Measurements from ENCODE around the gene DEAF1. TPM values are rescaled to one million over a fixed set of nuclear protein-coding genes. Genes with fewer than 3 reads are reported as not detected.

The DEAF1 gene
- total RNA-seq, 2 experiments from 2014 or later: 59.1 to 59.3 TPM

GRCh38 chr11:608791-609251 lies 86.2 kb downstream of the DEAF1 start:
- POLR2A ChIA-PET: no interaction called here
- Mint-ChIP-seq H3K27ac (no peak overlapping the region), H3K4me1 (ENCODE audit: low read depth) (peaks cover 2% of the 10 kb centered on the region), H3K9me3 (no peaks in the 10 kb centered on the region), H3K4me3 (no peak overlapping the region), H3K27me3 (no peaks in the 10 kb centered on the region), H3K36me3 (ENCODE audit: low read depth) (peaks cover 19% of the 10 kb centered on the region)
- CTCF ChIA-PET: no interaction called here
- intact Hi-C loops (cut with micrococcal nuclease): no loop called here
- DNase-seq (no peak), ATAC-seq (no peak)
- TF ChIP-seq CTCF (IDR thresholded peaks at IDR 0.05): no peak

GRCh38 chr11:607971-608659 lies 86.9 kb downstream of the DEAF1 start:
- Mint-ChIP-seq H3K36me3 (ENCODE audit: low read depth) (peaks cover 21% of the 10 kb centered on the region), H3K4me3 (no peak overlapping the region), H3K27ac (no peak overlapping the region), H3K27me3 (no peaks in the 10 kb centered on the region), H3K9me3 (no peaks in the 10 kb centered on the region), H3K4me1 (ENCODE audit: low read depth) (no peaks in the 10 kb centered on the region)
- ATAC-seq: no peak
- ChIA-PET POLR2A (interaction anchor here (1.6 kb wide), 1 partner anchor 20 kb away, joined by 4 read pairs; no protein-coding TSS in a partner anchor), CTCF (no interaction called here)
- no peak for TF ChIP-seq CTCF (IDR thresholded peaks at IDR 0.05)
- DNase-seq: no peak
- intact Hi-C loops (cut with micrococcal nuclease): no loop called here

- intact Hi-C loops (cut with micrococcal nuclease): no loop called here
- Mint-ChIP-seq H3K4me3 (no peak overlapping the region), H3K36me3 (ENCODE audit: low read depth) (peaks cover 25% of the 10 kb centered on the region), H3K27me3 (no peaks in the 10 kb centered on the region), H3K4me1 (ENCODE audit: low read depth) (no peaks in the 10 kb centered on the region), H3K9me3 (no peaks in the 10 kb centered on the region), H3K27ac (peak overlapping the region; percentile 27)
- DNase-seq: no peak
- no peak for ATAC-seq
- ChIA-PET CTCF (no interaction called here), POLR2A (interaction anchor here (1.6 kb wide), 1 partner anchor 19 kb away, joined by 4 read pairs; no protein-coding TSS in a partner anchor)
- TF ChIP-seq CTCF (IDR thresholded peaks at IDR 0.05): no peak
Measured at GRCh38 chr11:607020-607780, 87.8 kb downstream of the DEAF1 start.

GRCh38 chr11:606245-606644 lies 88.8 kb downstream of the DEAF1 start:
- DNase-seq (no peak), ATAC-seq (no peak)
- H3K27me3 Mint-ChIP-seq: no peaks in the 10 kb centered on the region
- intact Hi-C loops (cut with micrococcal nuclease): no loop called here
- TF ChIP-seq CTCF (IDR thresholded peaks at IDR 0.05): no peak
- POLR2A ChIA-PET: interaction anchor here (0.7 kb wide), 2 partner anchors 8 to 9 kb away, joined by 3 read pairs; partner anchors contain the start of gene IRF7
- no peaks in the 10 kb centered on the region for H3K9me3 Mint-ChIP-seq
- H3K36me3 Mint-ChIP-seq (ENCODE audit: low read depth): peaks cover 31% of the 10 kb centered on the region
- CTCF ChIA-PET: no interaction called here
- H3K4me3 Mint-ChIP-seq: no peak overlapping the region
- no peaks in the 10 kb centered on the region for H3K4me1 Mint-ChIP-seq (ENCODE audit: low read depth)
- H3K27ac Mint-ChIP-seq: no peak overlapping the region

All from activated CD8-positive, alpha-beta T cell treated with anti-CD3 and anti-CD28 coated beads for 36 hours (primary cell).